SK-N-DZ (cell line): Measurements from ENCODE around the gene FAM222B.
"Not testable (repeated sequence)": the region's sequence is repeated elsewhere in the genome, so short reads cannot be mapped to it uniquely, and the experiment has no call there.

Experiments
- DNase-seq: peaks from one replicate; pipeline ENCODE4 v3.0.0-alpha.2; 2015; ENCODE audit warnings: low spot score

Gene FAM222B

GRCh38 chr17:28873839-28874238, 31.2 kb upstream of the FAM222B start:
- no peak for DNase-seq

DNA sequence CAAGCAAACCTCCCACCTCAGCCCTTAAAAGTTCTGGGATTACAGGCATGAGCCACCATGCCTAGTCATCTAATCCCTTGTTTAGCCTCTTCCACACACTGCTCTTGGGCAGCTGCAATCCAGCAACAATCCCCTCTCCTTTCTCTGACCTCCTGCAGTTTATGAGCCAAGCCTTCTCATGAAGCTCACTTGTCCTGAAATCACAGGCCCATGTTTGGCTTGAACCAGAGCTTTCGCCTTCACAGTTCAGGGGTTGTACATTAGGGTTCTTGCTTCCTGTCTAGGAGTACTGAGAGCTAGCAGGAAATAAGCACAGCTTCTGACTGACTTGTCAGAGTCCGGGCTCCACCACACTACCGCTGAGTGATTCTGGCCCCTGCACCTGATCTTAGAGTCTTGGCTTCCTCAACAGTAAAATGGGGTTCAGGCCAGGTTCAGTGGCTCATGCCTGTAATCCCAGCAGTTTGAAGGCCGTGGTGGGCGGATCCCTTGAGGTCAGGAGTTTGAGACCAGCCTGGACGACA, 28.5 kb upstream of the FAM222B start:
- no peak for DNase-seq

- no peak for DNase-seq
Measured at GRCh38 chr17:28867276-28867675, 24.7 kb upstream of the FAM222B start.

DNA sequence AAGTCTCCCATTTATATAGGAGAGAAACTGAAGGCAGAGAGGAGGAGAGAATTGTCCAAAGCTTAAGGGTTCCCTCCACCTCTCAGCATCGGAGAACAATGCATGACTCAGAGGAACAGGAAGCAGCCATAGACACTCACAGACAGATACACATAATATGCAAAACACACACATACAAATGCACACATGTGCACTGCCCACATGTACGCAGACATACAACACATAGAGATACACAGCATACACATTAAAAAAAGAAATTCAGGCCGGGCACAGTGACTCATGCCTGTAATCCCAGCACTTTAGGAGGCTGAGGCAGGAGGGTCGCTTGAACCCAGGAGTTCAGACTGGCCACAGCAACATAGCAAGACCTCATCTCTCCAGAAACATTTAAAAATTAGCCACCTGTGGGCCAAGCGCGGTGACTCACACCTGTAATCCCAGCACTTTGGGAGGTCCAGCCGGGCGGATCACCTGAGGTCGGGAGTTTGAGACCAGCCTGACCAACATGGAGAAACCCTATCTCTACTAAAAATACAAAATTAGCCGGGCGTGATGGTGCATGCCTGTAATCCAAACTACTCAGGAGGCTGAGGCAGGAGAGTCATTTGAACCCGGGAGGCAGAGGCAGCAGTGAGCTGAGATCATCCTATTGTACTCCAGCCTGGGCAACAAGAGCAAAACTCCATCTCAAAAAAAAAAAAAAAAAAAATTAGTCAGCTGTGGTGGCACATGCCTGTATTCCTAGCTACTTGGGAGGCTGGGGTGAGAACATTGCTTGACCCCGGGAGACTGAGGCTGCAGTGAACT, 23.6 kb upstream of the FAM222B start:
- no peak for DNase-seq

DNA sequence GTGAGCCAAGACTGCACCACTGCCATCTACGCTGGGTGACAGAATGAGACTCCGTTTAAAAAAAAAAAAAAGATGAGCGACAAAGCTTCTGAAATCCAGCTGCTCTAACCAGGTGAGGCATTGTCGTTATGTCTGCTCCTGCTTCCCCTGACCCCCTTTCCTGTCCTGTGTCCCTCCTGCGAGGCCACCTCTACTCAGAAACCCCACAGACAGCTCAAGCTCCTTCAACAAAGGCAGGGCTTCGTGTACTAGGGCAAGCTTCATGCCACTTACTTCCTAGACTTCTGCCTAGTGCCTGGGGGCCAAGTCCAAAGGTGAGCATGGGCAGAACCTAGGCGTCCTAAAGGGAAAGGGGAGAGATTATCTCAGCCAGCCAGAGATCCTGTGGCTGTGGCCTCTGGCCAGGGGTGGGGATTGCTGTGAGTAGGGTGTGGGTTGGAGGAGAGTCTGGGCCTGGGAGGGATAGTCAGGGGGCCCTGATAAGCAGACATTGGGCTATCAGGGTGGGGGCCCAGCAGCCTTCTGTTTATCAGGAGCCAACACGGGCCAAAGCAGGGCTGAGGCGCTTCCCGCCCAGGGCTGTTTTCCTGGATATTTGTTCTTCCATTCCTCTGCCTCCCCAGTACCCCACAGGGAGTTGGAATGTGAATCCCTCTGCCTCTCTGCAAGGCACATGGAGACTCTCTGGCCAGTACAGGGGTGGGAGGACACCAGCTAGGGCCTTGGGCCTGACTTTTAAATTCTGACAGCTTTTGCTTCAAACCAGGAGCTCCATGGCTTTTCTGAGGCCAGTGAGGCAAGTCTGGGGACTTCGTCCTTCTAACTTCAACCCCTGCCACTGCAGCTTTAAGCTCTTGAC, 22.6 kb upstream of the FAM222B start:
- DNase-seq, result no peak

DNA sequence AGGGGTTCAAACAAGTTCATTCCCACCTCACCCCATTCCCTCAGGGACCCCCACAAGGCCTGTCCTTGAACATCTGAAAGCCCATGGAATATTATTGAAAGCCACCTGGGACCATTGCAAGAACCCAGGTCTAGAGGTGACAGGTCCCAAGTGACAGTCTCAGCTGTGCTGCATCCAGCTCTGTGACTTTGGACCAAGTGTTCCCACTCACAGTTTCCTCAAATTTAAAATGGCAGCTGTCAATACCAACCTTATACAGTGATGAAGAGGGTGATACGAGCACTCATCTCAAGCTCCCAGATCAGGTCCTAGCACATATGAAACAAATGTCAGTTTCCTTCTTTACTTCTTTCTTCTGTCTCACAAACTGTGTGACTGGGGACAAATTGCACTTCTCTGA, 21.4 kb upstream of the FAM222B start:
- DNase-seq, result no peak

- DNase-seq, result no peak
Measured at GRCh38 chr17:28862561-28862960, 20.0 kb upstream of the FAM222B start.

- no peak for DNase-seq
Measured at GRCh38 chr17:28861393-28862203, 19.0 kb upstream of the FAM222B start.

DNA sequence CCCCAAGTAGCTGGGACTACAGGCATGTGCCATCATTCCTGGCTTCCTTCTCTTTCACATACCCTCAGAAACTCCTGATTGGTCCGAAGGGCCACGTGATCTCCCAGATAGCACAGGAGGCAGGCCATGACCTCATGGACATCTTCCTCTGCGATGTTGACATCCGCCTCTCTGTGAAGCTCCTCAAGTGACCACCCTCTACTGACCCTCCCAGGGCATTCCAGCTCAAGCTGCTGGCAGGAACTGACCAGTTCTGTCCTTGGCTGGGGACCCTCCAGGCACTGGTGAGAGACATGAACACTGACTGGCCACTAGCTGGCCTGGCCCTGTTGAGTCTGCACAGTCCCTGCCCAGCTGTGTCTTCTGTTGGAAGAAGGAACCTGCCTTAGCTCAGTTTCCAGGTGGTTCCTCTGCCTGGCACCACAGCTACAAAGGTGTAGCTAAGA, 17.8 kb upstream of the FAM222B start:
- no peak for DNase-seq

GRCh38 chr17:28858801-28859355, 16.3 kb upstream of the FAM222B start:
- no peak for DNase-seq

GRCh38 chr17:28857905-28858800, 15.6 kb upstream of the FAM222B start:
- no peak for DNase-seq

DNA sequence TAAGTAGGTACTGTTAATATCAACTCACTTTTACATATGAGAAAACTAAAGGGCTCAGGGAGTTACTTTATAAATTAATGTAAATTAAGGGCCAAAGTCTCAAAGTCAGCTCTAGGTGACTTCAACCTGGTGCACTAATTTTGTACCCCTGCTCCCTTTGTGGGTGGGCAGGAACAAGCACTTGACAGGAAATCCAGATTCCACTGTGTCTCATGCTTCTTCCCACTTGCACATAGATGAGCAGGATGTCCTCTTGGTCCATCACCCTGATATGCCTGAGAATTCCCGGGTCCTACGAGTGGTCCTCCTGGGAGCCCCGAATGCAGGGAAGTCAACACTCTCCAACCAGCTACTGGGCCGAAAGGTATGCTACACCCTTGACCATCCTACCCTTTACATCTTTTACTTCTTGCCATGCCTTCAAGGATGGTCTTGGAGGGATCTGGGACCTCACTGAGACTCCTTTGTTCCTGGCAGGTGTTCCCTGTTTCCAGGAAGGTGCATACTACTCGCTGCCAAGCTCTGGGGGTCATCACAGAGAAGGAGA, 13.5 kb upstream of the FAM222B start:
- DNase-seq, result no peak

GRCh38 chr17:28855336-28855679, 12.7 kb upstream of the FAM222B start:
- DNase-seq, result no peak

DNA sequence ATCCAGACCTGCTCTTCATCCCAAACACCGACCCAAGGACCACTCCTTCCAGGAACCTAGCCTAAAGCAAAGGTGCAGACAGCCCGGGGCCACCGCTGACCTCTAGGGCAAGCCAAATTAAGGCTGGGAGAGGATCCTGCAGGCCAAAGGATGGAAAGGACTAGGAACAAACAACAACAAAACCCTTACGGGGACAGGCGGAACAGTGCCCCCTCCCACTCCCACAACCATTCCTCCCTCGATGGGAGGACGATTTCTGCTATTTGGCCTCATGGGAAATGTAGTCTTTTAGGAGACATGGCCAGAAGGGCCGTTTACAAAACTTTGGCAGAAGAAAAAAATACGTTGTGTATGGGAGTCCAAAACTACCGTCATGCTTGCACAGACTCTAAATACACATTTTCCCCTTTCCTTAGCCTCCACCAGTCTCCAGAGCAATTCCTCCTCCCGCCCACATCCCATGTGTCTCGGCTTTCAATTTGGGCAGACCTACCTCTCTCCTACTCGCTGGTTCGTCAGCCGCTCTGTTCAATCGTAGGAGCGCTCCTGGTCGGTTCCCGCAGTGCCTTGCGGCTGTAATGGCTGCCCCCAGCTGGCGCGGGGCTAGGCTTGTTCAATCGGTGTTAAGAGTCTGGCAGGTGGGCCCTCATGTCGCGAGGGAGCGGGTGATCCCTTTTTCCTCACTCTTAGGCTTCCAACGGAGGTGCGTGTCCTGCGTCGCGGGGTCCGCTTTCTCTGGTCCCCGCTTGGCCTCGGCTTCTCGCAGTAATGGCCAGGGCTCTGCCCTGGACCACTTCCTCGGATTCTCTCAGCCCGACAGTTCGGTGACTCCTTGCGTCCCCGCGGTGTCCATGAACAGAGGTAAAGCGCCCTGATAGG, 12.1 kb upstream of the FAM222B start, which contains the start of gene ERAL1:
ERAL1 (plus strand) TSS at position 560 of the 879 bp plus-strand sequence; CDS start at position 579, 19 bp downstream.
- DNase-seq, result peak; percentile 91

- DNase-seq, result no peak
Measured at GRCh38 chr17:28853295-28853694, 10.7 kb upstream of the FAM222B start.

DNA sequence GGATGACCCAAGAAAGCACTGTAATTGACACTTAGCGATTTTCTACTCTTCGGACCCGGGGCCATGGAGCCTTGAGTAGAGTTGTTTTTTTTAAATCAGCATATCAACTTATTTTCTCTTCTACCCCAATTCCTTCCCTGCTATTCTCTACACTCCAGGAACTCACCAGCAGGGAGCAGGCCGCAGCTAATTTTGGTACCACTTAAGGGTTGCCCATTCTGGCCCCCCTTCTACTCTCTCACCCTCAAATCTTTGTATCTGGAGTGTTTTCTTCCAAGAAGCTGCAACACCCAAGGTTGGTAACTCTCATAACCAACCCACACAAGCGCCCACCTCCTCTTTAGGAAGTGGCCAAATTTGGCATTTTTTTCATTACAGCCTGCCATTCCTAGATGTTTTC, 6.7 kb upstream of the FAM222B start:
- DNase-seq, result no peak

- DNase-seq, result peak; percentile 40
Measured at GRCh38 chr17:28848667-28849066, 6.1 kb upstream of the FAM222B start.

DNA sequence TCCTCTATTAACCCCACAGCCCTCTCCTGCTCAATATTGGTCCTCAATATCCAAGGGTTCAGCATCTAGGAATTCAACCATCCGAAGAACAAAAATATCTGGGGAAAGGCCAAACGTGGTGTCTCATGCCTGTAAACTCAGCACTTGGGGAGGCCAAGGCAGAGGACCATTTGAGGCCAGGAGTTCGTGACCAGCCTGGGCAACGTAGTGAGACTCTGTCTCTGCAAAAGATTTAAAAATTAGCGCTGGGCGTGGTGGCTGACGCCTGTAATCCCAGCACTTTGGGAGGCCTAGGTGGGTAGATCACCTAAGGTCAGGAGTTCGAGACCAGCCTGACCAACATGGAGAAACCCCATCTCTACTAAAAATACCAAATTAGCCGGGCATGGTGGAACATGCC, 4.1 kb upstream of the FAM222B start:
- not testable (repeated sequence) for DNase-seq

- no peak for DNase-seq
Measured at GRCh38 chr17:28846231-28846630, 3.6 kb upstream of the FAM222B start.
